ENCODE measurements around the gene DAPK3. TPM values are rescaled to one million over a fixed set of nuclear protein-coding genes. Genes with fewer than 3 reads are reported as not detected.

Gene DAPK3
- total RNA-seq (2022; extraction: Qiagen RNA extraction), result 41.5 to 57.8 TPM (median 43.6 TPM) in 5 replicates

DNA sequence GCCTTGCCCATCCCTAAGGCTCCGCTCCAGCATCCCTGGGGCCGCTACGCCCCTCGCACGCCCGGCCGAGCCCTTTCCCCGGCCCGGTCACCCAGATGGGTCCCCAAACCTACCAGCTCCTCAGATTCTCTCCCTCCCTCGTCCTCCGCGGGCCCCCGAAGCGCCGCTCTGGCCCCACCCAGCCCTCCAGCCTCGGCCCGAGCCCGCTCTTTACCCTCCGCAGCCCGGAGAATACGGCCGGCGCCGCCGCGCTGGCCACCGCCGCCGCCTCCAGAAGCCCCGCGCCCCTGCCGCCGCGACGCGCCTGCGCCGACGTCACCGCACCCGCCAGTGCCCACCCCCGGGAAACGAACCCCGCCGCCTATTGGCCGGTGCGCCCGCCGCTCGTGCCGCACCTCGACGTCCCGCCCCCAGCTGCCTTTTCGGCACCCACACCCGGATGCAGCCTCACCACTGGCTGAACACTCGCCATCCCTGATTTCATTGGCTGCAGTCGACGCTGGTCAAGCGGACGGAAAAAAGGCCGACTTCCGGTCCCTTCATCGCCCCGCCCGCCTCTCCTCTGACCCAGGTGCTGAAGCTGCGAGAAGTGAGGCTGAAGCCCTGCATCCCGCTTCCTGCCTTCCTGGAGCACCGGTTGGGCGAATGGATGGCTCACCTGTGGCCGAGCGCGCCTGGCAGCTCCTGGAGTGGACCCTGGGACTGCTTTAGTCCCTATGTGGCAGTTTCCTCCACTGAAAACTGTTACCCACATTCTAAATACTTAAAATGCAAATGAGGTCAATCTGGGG is at the start of gene DAPK3:
Gene DAPK3 (minus strand): TSS at position 292 of the 791 bp plus-strand sequence. CDS start 1,364 bp downstream, outside the sequence.

GRCh38 chr19:4007021-4007835 is 36.3 kb upstream of the DAPK3 start, which contains the start of gene PIAS4:
TSS of gene PIAS4 (plus strand) at chr19:4007736. CDS start at chr19:4007761, 25 bp downstream.

GRCh38 chr19:3984908-3985642 is 14.2 kb upstream of the DAPK3 start, which contains the start of gene EEF2:
TSS of gene EEF2 (minus strand) at chr19:3985463. CDS start at chr19:3985380, 83 bp downstream.

GRCh38 chr19:3932931-3933810 is 37.7 kb downstream of the DAPK3 start, which contains the start of gene NMRK2:
TSS of gene NMRK2 (plus strand) at chr19:3933069. CDS start at chr19:3933672, 603 bp downstream.

Other genes starting within 250 kb of the DAPK3 start
- 9.8 to 11.6 TPM (median 11.1 TPM) in 5 replicates for gene APBA3, start 209.4 kb downstream of the DAPK3 start, total RNA-seq (2022; extraction: Qiagen RNA extraction)
- gene MRPL54, start 208.4 kb downstream of the DAPK3 start, total RNA-seq (2022; extraction: Qiagen RNA extraction), result 60.1 to 76.7 TPM (median 65.6 TPM) in 5 replicates
- gene RAX2, start 198.9 kb downstream of the DAPK3 start, total RNA-seq (2022; extraction: Qiagen RNA extraction), result not detected in 5 replicates
- gene MATK, start 184.7 kb downstream of the DAPK3 start, total RNA-seq (2022; extraction: Qiagen RNA extraction), result 0.52 to 1.5 TPM (median 0.99 TPM) in 5 replicates
- 0.20 TPM in 1 of 5 replicates, not detected in the others for gene ZFR2, start 102.1 kb downstream of the DAPK3 start, total RNA-seq (2022; extraction: Qiagen RNA extraction)
- gene ATCAY, start 90.4 kb downstream of the DAPK3 start, total RNA-seq (2022; extraction: Qiagen RNA extraction), result 0.06 to 0.20 TPM (median 0.08 TPM) in 5 replicates
- not detected in 5 replicates for gene NMRK2, start 38.0 kb downstream of the DAPK3 start, total RNA-seq (2022; extraction: Qiagen RNA extraction)
- 1,002 to 1,061 TPM (median 1,049 TPM) in 5 replicates for gene EEF2, start 14.4 kb upstream of the DAPK3 start, total RNA-seq (2022; extraction: Qiagen RNA extraction)
- gene PIAS4, start 36.6 kb upstream of the DAPK3 start, total RNA-seq (2022; extraction: Qiagen RNA extraction), result 13.8 to 18.4 TPM (median 17.0 TPM) in 5 replicates
- gene ZBTB7A, start 95.8 kb upstream of the DAPK3 start, total RNA-seq (2022; extraction: Qiagen RNA extraction), result 16.5 to 23.8 TPM (median 21.8 TPM) in 5 replicates
- 128 to 186 TPM (median 169 TPM) in 5 replicates for gene MAP2K2, start 153.0 kb upstream of the DAPK3 start, total RNA-seq (2022; extraction: Qiagen RNA extraction)
- gene CREB3L3, start 182.5 kb upstream of the DAPK3 start, total RNA-seq (2022; extraction: Qiagen RNA extraction), result 0.03 to 0.13 TPM (median 0.08 TPM) in 5 replicates
- 27.9 to 37.4 TPM (median 33.5 TPM) in 5 replicates for gene SIRT6, start 211.5 kb upstream of the DAPK3 start, total RNA-seq (2022; extraction: Qiagen RNA extraction)
- gene ANKRD24, start 211.6 kb upstream of the DAPK3 start, total RNA-seq (2022; extraction: Qiagen RNA extraction), result 0.14 to 0.24 TPM (median 0.22 TPM) in 5 replicates

Data from A549 treated with Hydrocortisone at 1 μM for 4 hours (cell line).